Immature natural killer cell (primary cell): Measurements from ENCODE around the gene RYR3. TPM values are rescaled to one million over a fixed set of nuclear protein-coding genes. Genes with fewer than 3 reads are reported as not detected.

Experiments used
- DNase-seq, 3 donors: peaks; one replicate each; pipeline ENCODE4 v3.0.0; 2022; ENCODE audit warnings: mixed read lengths in 1 of 3
- H3K27ac Mint-ChIP-seq, 6 donors: one replicate each; pipeline ENCODE4 v1.8.0; 2020; ENCODE audit warnings: mixed read lengths in 6 of 6, mild to moderate bottlenecking in 5 of 6, inconsistent platforms in 4 of 6, moderate library complexity in 3 of 6
- H3K27me3 Mint-ChIP-seq, 3 donors: one replicate each; pipeline ENCODE4 v1.8.0; 2020 to 2021; ENCODE audit warnings: low read depth in 3 of 3, mild to moderate bottlenecking in 3 of 3, mixed read lengths in 3 of 3, moderate library complexity in 3 of 3, inconsistent platforms in 1 of 3
- H3K36me3 Mint-ChIP-seq, 3 donors: one replicate each; pipeline ENCODE4 v1.8.0; 2020; ENCODE audit warnings: mixed read lengths in 3 of 3, inconsistent platforms in 2 of 3, mild to moderate bottlenecking in 2 of 3
- H3K4me1 Mint-ChIP-seq, 2 donors: one replicate each; pipeline ENCODE4 v1.8.0; 2020; ENCODE audit warnings: inconsistent platforms in 2 of 2, mild to moderate bottlenecking in 2 of 2, mixed read lengths in 2 of 2, moderate library complexity in 1 of 2
- H3K4me3 Mint-ChIP-seq, 5 donors: one replicate each; pipeline ENCODE4 v1.8.0; 2020; ENCODE audit warnings: mild to moderate bottlenecking in 5 of 5, mixed read lengths in 5 of 5, inconsistent platforms in 3 of 5, moderate library complexity in 3 of 5
- H3K9me3 Mint-ChIP-seq, 6 donors: one replicate each; pipeline ENCODE4 v1.8.0; 2020; ENCODE audit warnings: mild to moderate bottlenecking in 6 of 6, mixed read lengths in 6 of 6, inconsistent platforms in 4 of 6, moderate library complexity in 3 of 6
- polyA plus RNA-seq, 3 donors: library from polyadenylated mRNA; unstranded; fragments of 300-500 nt; fragmentation: Illumina TruSeq; gene quantifications; one replicate each; pipeline ENCODE4 v1.2.3, GENCODE V29; 2021

The RYR3 gene
- polyA plus RNA-seq, 3 donors from 2014 or later = 0.11 to 0.14 TPM; not detected in 1

- Mint-ChIP-seq H3K27me3 (peaks cover 3 to 5% (median 4%) of the 10 kb centered on the region in 3 donors), H3K27ac (no peak overlapping the region), H3K9me3 (peaks cover 0 to 3% (median 0%) of the 10 kb centered on the region in 6 donors), H3K36me3 (no peaks in the 10 kb centered on the region), H3K4me3 (no peak overlapping the region), H3K4me1 (no peaks in the 10 kb centered on the region)
- no peak for DNase-seq
These were observed 140.6 kb downstream of the RYR3 start for GRCh38 chr15:33451385-33451784.

GRCh38 chr15:33453761-33454160, 143.0 kb downstream of the RYR3 start:
- H3K4me3 Mint-ChIP-seq = no peak overlapping the region
- H3K9me3 Mint-ChIP-seq = peaks cover 0 to 3% (median 0%) of the 10 kb centered on the region in 6 donors
- H3K27me3 Mint-ChIP-seq = peaks cover 3 to 4% (median 3%) of the 10 kb centered on the region in 3 donors
- H3K27ac Mint-ChIP-seq = no peak overlapping the region
- no peaks in the 10 kb centered on the region for H3K4me1 Mint-ChIP-seq
- DNase-seq = no peak
- no peaks in the 10 kb centered on the region for H3K36me3 Mint-ChIP-seq

- peaks cover 0 to 4% (median 3%) of the 10 kb centered on the region in 3 donors for H3K27me3 Mint-ChIP-seq
- DNase-seq = no peak
- peaks cover 0 to 3% (median 0%) of the 10 kb centered on the region in 6 donors for H3K9me3 Mint-ChIP-seq
- no peaks in the 10 kb centered on the region for H3K36me3 Mint-ChIP-seq
- no peak overlapping the region for H3K27ac Mint-ChIP-seq
- no peaks in the 10 kb centered on the region for H3K4me1 Mint-ChIP-seq
- H3K4me3 Mint-ChIP-seq = no peak overlapping the region
These were observed 143.6 kb downstream of the RYR3 start for GRCh38 chr15:33454346-33454745.

GRCh38 chr15:33454996-33455395, 144.2 kb downstream of the RYR3 start:
- Mint-ChIP-seq H3K4me3 (no peak overlapping the region), H3K27ac (no peak overlapping the region), H3K9me3 (peaks cover 0 to 3% (median 0%) of the 10 kb centered on the region in 6 donors), H3K36me3 (no peaks in the 10 kb centered on the region), H3K4me1 (no peaks in the 10 kb centered on the region), H3K27me3 (peaks cover 0 to 4% (median 1%) of the 10 kb centered on the region in 3 donors)
- DNase-seq = no peak

- H3K27me3 Mint-ChIP-seq = peaks cover 0 to 2% (median 0%) of the 10 kb centered on the region in 3 donors
- no peak overlapping the region for H3K27ac Mint-ChIP-seq
These were observed 147.7 kb downstream of the RYR3 start for GRCh38 chr15:33458421-33458820.

GRCh38 chr15:33460166-33460805, 149.5 kb downstream of the RYR3 start:
- Mint-ChIP-seq H3K9me3 (peaks cover 0 to 3% (median 0%) of the 10 kb centered on the region in 6 donors), H3K27ac (no peak overlapping the region), H3K4me1 (no peaks in the 10 kb centered on the region), H3K27me3 (peaks cover 0 to 2% (median 0%) of the 10 kb centered on the region in 3 donors), H3K36me3 (no peaks in the 10 kb centered on the region), H3K4me3 (no peak overlapping the region)
- no peak for DNase-seq

More at GRCh38 chr15:33458421-33458820, 147.7 kb downstream of the RYR3 start:
- H3K4me3 Mint-ChIP-seq = no peak overlapping the region
- no peaks in the 10 kb centered on the region for H3K36me3 Mint-ChIP-seq
- peaks cover 0 to 3% (median 0%) of the 10 kb centered on the region in 6 donors for H3K9me3 Mint-ChIP-seq
- no peaks in the 10 kb centered on the region for H3K4me1 Mint-ChIP-seq
- DNase-seq = no peak

GRCh38 chr15:33461671-33462070, 150.9 kb downstream of the RYR3 start:
- Mint-ChIP-seq H3K9me3 (peaks cover 0 to 2% (median 0%) of the 10 kb centered on the region in 6 donors), H3K4me3 (no peak overlapping the region), H3K36me3 (no peaks in the 10 kb centered on the region), H3K27ac (no peak overlapping the region), H3K4me1 (no peaks in the 10 kb centered on the region), H3K27me3 (peaks cover 0 to 2% (median 0%) of the 10 kb centered on the region in 3 donors)
- no peak for DNase-seq

- Mint-ChIP-seq H3K36me3 (no peaks in the 10 kb centered on the region), H3K27me3 (peaks cover 0 to 2% (median 0%) of the 10 kb centered on the region in 3 donors), H3K4me1 (no peaks in the 10 kb centered on the region)
These were observed 156.5 kb downstream of the RYR3 start for GRCh38 chr15:33467146-33467815.

GRCh38 chr15:33467816-33468163, 157.0 kb downstream of the RYR3 start:
- peaks cover 0 to 2% (median 0%) of the 10 kb centered on the region in 3 donors for H3K27me3 Mint-ChIP-seq
- DNase-seq = no peak
- H3K9me3 Mint-ChIP-seq = peaks cover 0 to 2% (median 0%) of the 10 kb centered on the region in 6 donors
- no peaks in the 10 kb centered on the region for H3K36me3 Mint-ChIP-seq
- H3K4me1 Mint-ChIP-seq = no peaks in the 10 kb centered on the region
- H3K27ac Mint-ChIP-seq = no peak overlapping the region
- H3K4me3 Mint-ChIP-seq = no peak overlapping the region

More at GRCh38 chr15:33467146-33467815, 156.5 kb downstream of the RYR3 start:
- Mint-ChIP-seq H3K9me3 (peaks cover 0 to 2% (median 0%) of the 10 kb centered on the region in 6 donors), H3K4me3 (no peak overlapping the region), H3K27ac (no peak overlapping the region)
- DNase-seq = no peak

GRCh38 chr15:33468740-33469139, 158.0 kb downstream of the RYR3 start:
- peaks cover 0 to 2% (median 0%) of the 10 kb centered on the region in 6 donors for H3K9me3 Mint-ChIP-seq
- H3K4me1 Mint-ChIP-seq = no peaks in the 10 kb centered on the region
- no peak overlapping the region for H3K4me3 Mint-ChIP-seq
- no peak for DNase-seq
- H3K27ac Mint-ChIP-seq = no peak overlapping the region
- H3K36me3 Mint-ChIP-seq = no peaks in the 10 kb centered on the region
- peaks cover 0 to 2% (median 0%) of the 10 kb centered on the region in 3 donors for H3K27me3 Mint-ChIP-seq

- Mint-ChIP-seq H3K4me3 (no peak overlapping the region), H3K9me3 (peaks cover 0 to 5% (median under 1%) of the 10 kb centered on the region in 6 donors), H3K36me3 (no peaks in the 10 kb centered on the region), H3K4me1 (no peaks in the 10 kb centered on the region), H3K27me3 (peaks cover 0 to 5% (median 0%) of the 10 kb centered on the region in 3 donors), H3K27ac (no peak overlapping the region)
- no peak for DNase-seq
These were observed 162.2 kb downstream of the RYR3 start for GRCh38 chr15:33473005-33473404.

- Mint-ChIP-seq H3K27me3 (peaks cover 0 to 5% (median 0%) of the 10 kb centered on the region in 3 donors), H3K9me3 (peaks cover 0 to 6% (median under 1%) of the 10 kb centered on the region in 6 donors), H3K4me3 (no peak overlapping the region), H3K36me3 (no peaks in the 10 kb centered on the region), H3K27ac (no peak overlapping the region), H3K4me1 (no peaks in the 10 kb centered on the region)
- DNase-seq = no peak
These were observed 162.9 kb downstream of the RYR3 start for GRCh38 chr15:33473714-33474113.

- H3K4me3 Mint-ChIP-seq = no peak overlapping the region
- no peaks in the 10 kb centered on the region for H3K4me1 Mint-ChIP-seq
- no peak overlapping the region for H3K27ac Mint-ChIP-seq
- no peaks in the 10 kb centered on the region for H3K36me3 Mint-ChIP-seq
- peaks cover 0 to 11% (median 3%) of the 10 kb centered on the region in 6 donors for H3K9me3 Mint-ChIP-seq
- H3K27me3 Mint-ChIP-seq = peaks cover 0 to 5% (median 0%) of the 10 kb centered on the region in 3 donors
- no peak for DNase-seq
These were observed 165.3 kb downstream of the RYR3 start for GRCh38 chr15:33476076-33476475.

GRCh38 chr15:33476908-33477307, 166.1 kb downstream of the RYR3 start:
- H3K27ac Mint-ChIP-seq = no peak overlapping the region
- H3K4me1 Mint-ChIP-seq = no peaks in the 10 kb centered on the region
- no peak for DNase-seq
- no peaks in the 10 kb centered on the region for H3K36me3 Mint-ChIP-seq
- H3K27me3 Mint-ChIP-seq = peaks cover 0 to 5% (median 0%) of the 10 kb centered on the region in 3 donors
- no peak overlapping the region for H3K4me3 Mint-ChIP-seq
- peaks cover 0 to 11% (median 4%) of the 10 kb centered on the region in 6 donors for H3K9me3 Mint-ChIP-seq
